Stimulated activated CD8-positive, alpha-beta memory T cell treated with anti-CD3 and anti-CD28 coated beads, Interleukin-15, amount 100 ng/mL, for 1 hour (primary cell): ENCODE data around the gene PLD5.
"Not testable (repeated sequence)": the region's sequence is repeated elsewhere in the genome, so short reads cannot be mapped to it uniquely, and the experiment has no call there.

Source experiments
- DNase-seq: peaks from one replicate; pipeline ENCODE4 v3.0.0-alpha.2; 2020; ENCODE audit warnings: low read depth

Gene PLD5

GRCh38 chr1:242426271-242426905, 98.1 kb downstream of the PLD5 start:
- no peak for DNase-seq

GRCh38 chr1:242425232-242425631, 99.3 kb downstream of the PLD5 start:
- no peak for DNase-seq

- DNase-seq, result no peak
These were observed 107.8 kb downstream of the PLD5 start for GRCh38 chr1:242416657-242417056.

GRCh38 chr1:242412921-242413320, 111.6 kb downstream of the PLD5 start:
- no peak for DNase-seq

- DNase-seq, result no peak
These were observed 112.6 kb downstream of the PLD5 start for GRCh38 chr1:242411901-242412300.

- DNase-seq, result no peak
These were observed 118.5 kb downstream of the PLD5 start for GRCh38 chr1:242405947-242406346.

- DNase-seq, result no peak
These were observed 120.2 kb downstream of the PLD5 start for GRCh38 chr1:242404296-242404695.

GRCh38 chr1:242402956-242403355, 121.5 kb downstream of the PLD5 start:
- DNase-seq, result no peak

GRCh38 chr1:242401937-242402336, 122.6 kb downstream of the PLD5 start:
- DNase-seq, result no peak

- no peak for DNase-seq
These were observed 126.1 kb downstream of the PLD5 start for GRCh38 chr1:242398351-242398750.

- no peak for DNase-seq
These were observed 132.6 kb downstream of the PLD5 start for GRCh38 chr1:242391896-242392295.

GRCh38 chr1:242376121-242376520, 148.4 kb downstream of the PLD5 start:
- DNase-seq, result not testable (repeated sequence)

- not testable (repeated sequence) for DNase-seq
These were observed 174.1 kb downstream of the PLD5 start for GRCh38 chr1:242350446-242350845.

GRCh38 chr1:242349636-242350035, 174.9 kb downstream of the PLD5 start:
- no peak for DNase-seq

- not testable (repeated sequence) for DNase-seq
These were observed 193.6 kb downstream of the PLD5 start for GRCh38 chr1:242330865-242331264.

GRCh38 chr1:242327381-242327780, 197.1 kb downstream of the PLD5 start:
- DNase-seq, result not testable (repeated sequence)

GRCh38 chr1:242321981-242322380, 202.5 kb downstream of the PLD5 start:
- not testable (repeated sequence) for DNase-seq

- DNase-seq, result no peak
These were observed 206.4 kb downstream of the PLD5 start for GRCh38 chr1:242318140-242318539.

- not testable (repeated sequence) for DNase-seq
These were observed 209.6 kb downstream of the PLD5 start for GRCh38 chr1:242314865-242315264.

- not testable (repeated sequence) for DNase-seq
These were observed 210.3 kb downstream of the PLD5 start for GRCh38 chr1:242314085-242314649.

- DNase-seq, result not testable (repeated sequence)
These were observed 215.8 kb downstream of the PLD5 start for GRCh38 chr1:242308681-242309080.

GRCh38 chr1:242293781-242294180, 230.7 kb downstream of the PLD5 start:
- not testable (repeated sequence) for DNase-seq

GRCh38 chr1:242288067-242288466, 236.4 kb downstream of the PLD5 start:
- DNase-seq, result not testable (repeated sequence)
